GM19193 (cell line): ENCODE data around the gene STIP1.

Source experiments
- POLR2A ChIP-seq: IDR thresholded peaks from 4 replicates; pipeline ENCODE4 v1.6.1; 2011; ENCODE audit not compliant: insufficient read depth, insufficient read length; ENCODE audit errors: extremely low read depth

The STIP1 gene

GRCh38 chr11:64152841-64153691 lies 32.9 kb upstream of the STIP1 start:
- no peak for TF ChIP-seq POLR2A

- TF ChIP-seq POLR2A: no peak
Measured at GRCh38 chr11:64153812-64154211, 32.2 kb upstream of the STIP1 start.

GRCh38 chr11:64156235-64157011 lies 29.5 kb upstream of the STIP1 start:
- no peak for TF ChIP-seq POLR2A

GRCh38 chr11:64157631-64158394 lies 28.2 kb upstream of the STIP1 start:
- TF ChIP-seq POLR2A: no peak

- no peak for TF ChIP-seq POLR2A
Measured at GRCh38 chr11:64161037-64161436, 24.9 kb upstream of the STIP1 start.

GRCh38 chr11:64163951-64164350 lies 22.0 kb upstream of the STIP1 start:
- no peak for TF ChIP-seq POLR2A

GRCh38 chr11:64164392-64165312 lies 21.3 kb upstream of the STIP1 start:
- no peak for TF ChIP-seq POLR2A

GRCh38 chr11:64165481-64165841 lies 20.5 kb upstream of the STIP1 start:
- no peak for TF ChIP-seq POLR2A

GRCh38 chr11:64165842-64166635 lies 19.9 kb upstream of the STIP1 start, which contains the start of gene MACROD1:
TSS of gene MACROD1 (minus strand) at chr11:64166113. CDS start at chr11:64165994, 119 bp downstream.
- TF ChIP-seq POLR2A: peak; percentile 52

- TF ChIP-seq POLR2A: no peak
Measured at GRCh38 chr11:64170419-64170818, 15.6 kb upstream of the STIP1 start.

GRCh38 chr11:64173616-64174355 lies 12.2 kb upstream of the STIP1 start:
- no peak for TF ChIP-seq POLR2A

GRCh38 chr11:64176751-64177150 lies 9.2 kb upstream of the STIP1 start:
- TF ChIP-seq POLR2A: no peak

GRCh38 chr11:64178203-64178602 lies 7.8 kb upstream of the STIP1 start:
- TF ChIP-seq POLR2A: no peak
